Activated CD4-positive, alpha-beta T cell treated with anti-CD3 and anti-CD28 coated beads, Interleukin-2, amount 10 ng/mL, durations not matched to agents 7 days and 5 days (primary cell): ENCODE data around the gene PMM2. TPM values are rescaled to one million over a fixed set of nuclear protein-coding genes. Genes with fewer than 3 reads are reported as not detected.

Source experiments
- CTCF ChIA-PET: fragments of 350-600 bp; sonication (Branson Sonifier 250); formaldehyde crosslinking; loops from one replicate; lab custom pipeline; 2021; ENCODE audit warnings: antibody characterized with exemption; lab: Charles Lee
- POLR2A ChIA-PET: fragments of 350-600 bp; sonication (Branson Sonifier 250); formaldehyde crosslinking; loops from one replicate; lab custom pipeline; 2021; ENCODE audit warnings: antibody characterized with exemption; lab: Charles Lee
- DNase-seq: peaks from one replicate; pipeline ENCODE4 v3.0.0-alpha.2; 2020
- H3K27ac Mint-ChIP-seq: one replicate; pipeline ENCODE4 v1.8.0; 2021; ENCODE audit warnings: mild to moderate bottlenecking, moderate library complexity, mixed read lengths
- H3K27me3 Mint-ChIP-seq: one replicate; pipeline ENCODE4 v1.8.0; 2021; ENCODE audit warnings: mixed read lengths
- H3K36me3 Mint-ChIP-seq: one replicate; pipeline ENCODE4 v1.8.0; 2021; ENCODE audit warnings: low read depth, mixed read lengths
- H3K4me1 Mint-ChIP-seq: one replicate; pipeline ENCODE4 v1.8.0; 2021; ENCODE audit warnings: mixed read lengths
- H3K4me3 Mint-ChIP-seq: one replicate; pipeline ENCODE4 v1.8.0; 2021; ENCODE audit warnings: mild to moderate bottlenecking, moderate library complexity, mixed read lengths
- H3K9me3 Mint-ChIP-seq: one replicate; pipeline ENCODE4 v1.8.0; 2021; ENCODE audit warnings: mixed read lengths
- total RNA-seq, 2 experiments: library from RNA; stranded (reverse); gene quantifications; one replicate each; pipeline ENCODE4 v1.2.3, GENCODE V29; 2021

PMM2 gene
- total RNA-seq, 2 experiments from 2014 or later = 37.0 to 38.9 TPM

DNA sequence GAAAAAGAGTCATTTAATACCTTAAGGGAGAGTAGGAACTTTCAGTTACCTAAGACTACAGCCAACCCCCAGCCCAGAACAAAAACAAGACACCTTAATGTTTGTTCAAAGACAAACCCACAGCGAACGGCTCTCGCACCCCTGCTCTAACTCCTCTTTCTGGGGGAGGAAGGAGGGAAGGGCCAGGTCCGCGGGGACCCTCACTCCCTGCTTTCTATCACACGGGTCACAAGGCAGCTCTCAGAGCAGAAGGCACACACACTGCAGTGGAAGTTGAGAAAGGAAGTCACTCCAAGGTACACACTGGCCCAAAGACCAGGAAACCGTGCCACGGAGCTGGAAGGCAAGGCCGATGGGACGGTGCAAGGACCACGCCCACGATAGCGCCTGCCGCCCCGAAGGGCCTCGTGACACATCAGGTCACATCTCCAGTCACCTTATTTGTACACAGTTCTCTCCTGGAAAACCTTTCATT, 94.5 kb downstream of the PMM2 start:
- H3K36me3 Mint-ChIP-seq = peaks cover 46% of the 10 kb centered on the region
- ChIA-PET CTCF (interaction anchor here (1.3 to 1.7 kb wide), 2 partner anchors 9 to 117 kb away, joined by 3 to 5 read pairs; no protein-coding TSS in a partner anchor), POLR2A (no interaction called here)

DNA sequence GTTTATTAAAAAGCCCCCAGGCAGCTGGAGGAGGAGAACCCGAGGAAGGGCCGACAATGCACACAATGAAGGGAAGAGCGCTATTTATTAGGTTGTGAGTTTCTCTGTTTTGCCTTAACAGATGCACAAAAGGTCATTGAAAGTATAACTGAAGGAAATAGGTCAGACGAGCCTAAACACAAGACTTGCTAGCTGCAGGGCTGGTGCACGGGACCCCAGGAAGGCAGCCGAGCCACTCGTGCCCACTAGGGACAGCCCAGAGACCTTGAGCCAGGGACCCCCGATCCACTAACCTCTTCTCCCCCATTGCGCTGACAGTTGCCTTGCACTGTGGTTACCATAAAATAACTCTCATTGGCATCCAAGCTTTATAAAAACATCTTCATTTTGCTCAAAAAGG, 95.8 kb downstream of the PMM2 start:
- POLR2A ChIA-PET = no interaction called here
- no peaks in the 10 kb centered on the region for H3K27me3 Mint-ChIP-seq
- no peak for DNase-seq
- H3K4me3 Mint-ChIP-seq = no peak overlapping the region
- no peaks in the 10 kb centered on the region for H3K4me1 Mint-ChIP-seq
- no peaks in the 10 kb centered on the region for H3K9me3 Mint-ChIP-seq
- H3K36me3 Mint-ChIP-seq = peaks cover 56% of the 10 kb centered on the region
- CTCF ChIA-PET = interaction anchor here (1.7 kb wide), 1 partner anchor 10 kb away, joined by 3 read pairs; no protein-coding TSS in a partner anchor
- H3K27ac Mint-ChIP-seq = peak overlapping the region; percentile 68

More for the DNA sequence above, 94.5 kb downstream of the PMM2 start:
- no peaks in the 10 kb centered on the region for H3K4me1 Mint-ChIP-seq
- no peaks in the 10 kb centered on the region for H3K9me3 Mint-ChIP-seq
- H3K4me3 Mint-ChIP-seq = no peak overlapping the region
- H3K27ac Mint-ChIP-seq = peak overlapping the region; percentile 70
- no peak for DNase-seq
- no peaks in the 10 kb centered on the region for H3K27me3 Mint-ChIP-seq

DNA sequence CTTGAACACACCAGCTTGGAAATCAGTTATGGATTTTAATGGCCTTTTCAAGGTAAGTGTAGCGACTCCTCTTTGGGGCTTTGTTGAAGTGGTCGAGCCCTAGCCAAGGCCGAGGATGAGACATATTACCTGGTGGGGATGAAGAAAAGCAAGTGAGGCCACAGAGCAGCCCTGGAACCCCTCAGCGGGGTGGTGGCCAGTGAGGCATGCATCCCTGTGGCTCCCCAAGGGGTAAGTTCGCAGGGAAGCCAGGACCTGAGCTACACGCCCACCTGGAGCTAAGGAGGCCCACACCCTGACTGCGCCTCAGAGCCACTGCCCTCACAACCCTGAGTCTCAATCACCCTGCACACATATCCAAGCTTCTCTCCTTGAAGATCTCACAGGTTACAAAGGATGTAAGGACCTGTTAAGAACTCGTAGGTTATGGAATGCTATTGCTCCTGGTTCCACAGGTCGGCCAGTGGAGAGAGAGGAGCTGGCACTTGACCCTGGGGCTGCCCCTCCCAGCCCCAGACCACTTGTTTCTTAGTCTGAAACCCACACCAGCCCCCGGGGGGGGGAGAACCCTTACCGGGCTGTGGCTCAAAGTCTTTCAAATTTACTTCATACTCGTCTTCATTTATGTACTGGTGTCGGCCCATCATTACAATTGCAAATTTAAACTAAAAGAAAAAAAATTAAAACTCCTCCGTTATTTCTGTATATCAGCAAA, 96.5 kb downstream of the PMM2 start:
- ChIA-PET CTCF (interaction anchor here (0.6 kb wide), 1 partner anchor 16 kb away, joined by 4 read pairs; no protein-coding TSS in a partner anchor), POLR2A (no interaction called here)
- DNase-seq = no peak
- peaks cover 59% of the 10 kb centered on the region for H3K36me3 Mint-ChIP-seq
- no peaks in the 10 kb centered on the region for H3K4me1 Mint-ChIP-seq
- no peak overlapping the region for H3K27ac Mint-ChIP-seq
- no peaks in the 10 kb centered on the region for H3K27me3 Mint-ChIP-seq
- H3K4me3 Mint-ChIP-seq = no peak overlapping the region
- H3K9me3 Mint-ChIP-seq = no peaks in the 10 kb centered on the region

DNA sequence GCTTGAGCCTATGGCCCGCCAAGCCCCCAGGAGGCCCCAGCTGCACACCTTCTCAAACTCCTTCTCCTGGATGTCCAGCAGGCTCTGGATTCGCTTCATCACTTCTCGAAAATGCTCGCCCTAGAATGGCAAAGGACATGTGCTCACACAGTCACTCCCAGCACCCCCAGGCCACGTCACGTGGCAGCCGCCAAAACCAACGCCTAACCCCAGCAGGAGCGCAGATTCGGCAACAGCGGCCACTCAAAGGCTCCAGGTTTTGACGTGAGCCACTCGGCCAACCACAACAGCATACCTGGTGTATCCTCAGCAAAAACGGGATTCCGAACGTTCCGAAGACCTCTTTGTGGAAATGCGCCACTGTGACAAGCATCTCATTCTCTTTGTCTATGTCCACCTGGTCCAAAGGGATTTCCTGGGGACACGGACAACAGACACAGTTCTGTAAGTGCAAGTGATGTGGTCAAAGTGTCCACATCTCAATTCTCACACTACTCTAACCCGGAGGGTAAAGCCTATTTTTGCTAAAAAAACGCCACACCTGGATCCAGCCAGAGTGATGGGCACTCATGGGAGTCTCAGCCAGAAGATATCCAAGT, 97.2 kb downstream of the PMM2 start:
- Mint-ChIP-seq H3K36me3 (peaks cover 64% of the 10 kb centered on the region), H3K27ac (no peak overlapping the region), H3K27me3 (no peaks in the 10 kb centered on the region), H3K4me3 (no peak overlapping the region), H3K4me1 (no peaks in the 10 kb centered on the region), H3K9me3 (no peaks in the 10 kb centered on the region)
- CTCF ChIA-PET = interaction anchor here (0.6 to 1.3 kb wide), 2 partner anchors 17 to 42 kb away, joined by 4 read pairs; no protein-coding TSS in a partner anchor
- POLR2A ChIA-PET = no interaction called here
- DNase-seq = no peak

DNA sequence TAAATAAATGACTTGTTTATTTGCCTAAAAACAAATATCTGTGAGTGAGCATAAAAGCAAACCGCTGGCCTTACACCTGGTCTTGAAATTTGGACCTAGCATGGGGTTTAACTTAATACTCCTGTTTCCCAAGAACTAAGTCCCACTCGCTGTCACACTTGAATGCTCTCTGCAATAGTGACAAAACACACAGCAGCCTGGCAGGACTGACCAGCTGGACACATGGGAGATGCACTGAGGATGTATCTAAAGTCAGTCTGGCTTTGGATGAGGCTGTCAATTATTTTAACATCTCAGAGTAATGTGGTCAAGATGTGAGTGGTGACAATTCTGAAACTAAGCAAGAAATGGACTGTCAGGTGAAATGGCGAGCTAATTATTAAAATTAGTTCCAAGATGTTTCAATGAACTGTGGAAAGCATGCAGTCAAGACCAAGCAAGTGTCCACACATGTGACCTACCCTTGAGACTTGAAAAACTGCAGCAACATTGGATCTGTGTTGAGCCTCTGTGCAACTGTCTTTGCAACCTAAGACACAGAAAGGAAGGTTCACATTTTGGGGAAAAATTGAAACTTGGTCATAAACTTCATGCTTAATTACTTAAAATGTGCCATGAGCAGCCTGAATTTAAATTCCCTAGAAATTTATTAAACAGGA, 101.2 kb downstream of the PMM2 start:
- Mint-ChIP-seq H3K4me3 (no peak overlapping the region), H3K9me3 (no peaks in the 10 kb centered on the region), H3K27me3 (no peaks in the 10 kb centered on the region), H3K4me1 (no peaks in the 10 kb centered on the region), H3K36me3 (peaks cover 77% of the 10 kb centered on the region), H3K27ac (no peak overlapping the region)
- POLR2A ChIA-PET = no interaction called here
- no peak for DNase-seq
- CTCF ChIA-PET = no interaction called here

Other genes with a start within 250 kb of the PMM2 start
- gene TMEM114, start 207.3 kb upstream of the PMM2 start, total RNA-seq = not detected
- gene METTL22, start 176.1 kb upstream of the PMM2 start, total RNA-seq = 10 to 100 TPM; 28.7 to 30.2 TPM
- gene ABAT, start 123.2 kb upstream of the PMM2 start, total RNA-seq = 1 to 10 TPM; 5.4 to 5.6 TPM
- gene TMEM186, start 200 bp upstream of the PMM2 start, total RNA-seq = 10 to 100 TPM; 10.1 to 11.1 TPM
- gene CARHSP1, start 71.2 kb downstream of the PMM2 start, total RNA-seq = 100 to 1,000 TPM; 172 to 189 TPM
- gene LITAFD, start 84.5 kb downstream of the PMM2 start, total RNA-seq = not detected
- gene USP7, start 166.1 kb downstream of the PMM2 start, total RNA-seq = 100 to 1,000 TPM; 157 to 160 TPM